K562 (cell line): ENCODE data around the gene RBM18. TPM values are rescaled to one million over a fixed set of nuclear protein-coding genes. Genes with fewer than 3 reads are reported as not detected.
A peak's percentile ranks its signal among the peaks of the same experiment; 100 is the strongest.

ENCODE experiments used
- ATAC-seq: fragments of 200-7000 bp; cut with Tn5 transposase; 3 replicates; pipeline ENCODE4 v1.9.1; 2020; ENCODE audit warnings: moderate library complexity
- BruUV-seq: library from RNA; stranded (reverse); fragments of 400-500 nt; replicated peaks from 2 replicates; lab custom pipeline; 2021; lab: Mats Ljungman, UMichigan
- CTCF ChIA-PET: fragments of 300-600 bp; formaldehyde crosslinking; extraction: SDS; loops from one replicate; lab custom pipeline; 2021; ENCODE audit warnings: low intra/inter-chr PET ratio; lab: Yijun Ruan, JAX
- POLR2A ChIA-PET: fragments of 300-600, 350-650 bp; sonication (Branson Sonifier 250); formaldehyde crosslinking; extraction: SDS; loops from one replicate; lab custom pipeline; 2021; ENCODE audit warnings: antibody characterized with exemption, inconsistent platforms; lab: Yijun Ruan, JAX
- DNase-seq, 4 experiments: peaks; one replicate each; pipeline versions ENCODE4 v3.0.0 to v3.0.0-alpha.2; 2011 to 2018; ENCODE audit warnings: low spot score in 3 of 4, mixed read lengths in 3 of 4; ENCODE audit errors: extremely low read depth in 1 of 4
- FAIRE-seq: peaks from 2 replicates; lab custom pipeline; 2011; peaks lifted over from hg19 to GRCh38; lab: Jason Lieb, UNC
- H2AFZ ChIP-seq: 2 replicates; pipeline ENCODE4 v1.6.0; 2011; ENCODE audit warnings: low read depth, low read length, control low read depth, inconsistent platforms
- H3K27ac ChIP-seq: fragments of 200-600 bp; 3 replicates; pipeline ENCODE4 v1.8.0; 2011; ENCODE audit warnings: low read depth, mild to moderate bottlenecking, control low read depth, inconsistent platforms, low read length, moderate library complexity, mixed read lengths; ENCODE audit errors: extremely low read depth
- H3K27me3 ChIP-seq, 2 experiments: fragments of 300-600 bp in 1 of 2; 2 replicates in 1 of 2; 3 replicates in 1 of 2; pipeline versions ENCODE4 v1.6.0 to v1.8.0; 2011; ENCODE audit warnings: inconsistent platforms in 2 of 2, low read length in 2 of 2, mild to moderate bottlenecking in 1 of 2, mixed read lengths in 1 of 2, moderate library complexity in 1 of 2; ENCODE audit not compliant: control insufficient read depth in 2 of 2, insufficient read depth in 2 of 2
- H3K36me3 ChIP-seq: fragments of 300-600 bp; 3 replicates; pipeline ENCODE4 v1.8.0; 2011; ENCODE audit warnings: mild to moderate bottlenecking, low read length, inconsistent platforms; ENCODE audit not compliant: control insufficient read depth, insufficient read depth
- H3K4me1 ChIP-seq, 2 experiments: fragments of 200-600 bp in 1 of 2; replicated peaks in 1 of 2; 2 replicates in 1 of 2; 3 replicates in 1 of 2; pipeline versions ENCODE4 v1.5.1 to v1.8.0; 2011; ENCODE audit warnings: inconsistent platforms in 2 of 2, low read length in 2 of 2, mild to moderate bottlenecking in 1 of 2, mixed read lengths in 1 of 2, moderate library complexity in 1 of 2; ENCODE audit not compliant: control insufficient read depth in 2 of 2, insufficient read depth in 2 of 2
- H3K4me2 ChIP-seq: 2 replicates; pipeline ENCODE4 v1.6.1; 2011; ENCODE audit warnings: low read length, control low read depth, inconsistent platforms, mixed read lengths; ENCODE audit not compliant: insufficient read depth
- H3K4me3 ChIP-seq: fragments of 200-600 bp; sonication (generic), shearing (Covaris generic); 2 replicates; pipeline ENCODE4 v1.5.1; 2016; ENCODE audit warnings: control low read depth, inconsistent platforms
- H3K79me2 ChIP-seq: fragments of 200-600 bp; 3 replicates; pipeline ENCODE4 v1.8.0; 2011; ENCODE audit warnings: low read length, inconsistent platforms; ENCODE audit not compliant: control insufficient read depth, insufficient read depth
- H3K9ac ChIP-seq, 2 experiments: 2 replicates each; pipeline versions ENCODE4 v1.6.0 to v1.6.1; 2011; ENCODE audit warnings: low read depth in 2 of 2, low read length in 2 of 2, control low read depth in 1 of 2, inconsistent platforms in 1 of 2, mild to moderate bottlenecking in 1 of 2, mixed read lengths in 1 of 2; ENCODE audit not compliant: insufficient read depth in 1 of 2
- H3K9me1 ChIP-seq: one replicate; pipeline ENCODE4 v1.6.0; 2011; ENCODE audit warnings: inconsistent platforms, mild to moderate bottlenecking, low read length, moderate library complexity; ENCODE audit not compliant: control insufficient read depth, insufficient read depth
- H3K9me3 ChIP-seq: replicated peaks from 2 replicates; pipeline ENCODE4 v1.5.1; 2011; ENCODE audit warnings: low read depth, low read length, inconsistent platforms; ENCODE audit not compliant: control insufficient read depth, insufficient read depth
- H4K20me1 ChIP-seq: replicated peaks from 2 replicates; pipeline ENCODE4 v1.6.1; 2011; ENCODE audit warnings: low read length, inconsistent platforms, mixed read lengths; ENCODE audit not compliant: control insufficient read depth, insufficient read depth
- ASH1L ChIP-seq: fragments of 450-650 bp; IDR thresholded peaks from 2 replicates; pipeline ENCODE4 v1.6.1; 2018; ENCODE audit warnings: borderline replicate concordance, mild to moderate bottlenecking, low read depth; ENCODE audit not compliant: partially characterized antibody
- FOXO4 ChIP-seq: fragments of 450-650 bp; formaldehyde crosslinking; IDR thresholded peaks from 2 replicates; pipeline ENCODE4 v1.4.0; 2020; ENCODE audit warnings: mild to moderate bottlenecking, moderate library complexity
- HNRNPL ChIP-seq: fragments of 200-400 bp; formaldehyde crosslinking; IDR thresholded peaks from 2 replicates; pipeline ENCODE4 v1.6.1; 2017; ENCODE audit warnings: low read depth, mild to moderate bottlenecking, low read length
- HOXB6 ChIP-seq: fragments of 250-450 bp; sonication (Bioruptor Pico); IDR thresholded peaks from 2 replicates; pipeline ENCODE4 v1.5.1; 2022; ENCODE audit warnings: mild to moderate bottlenecking, borderline replicate concordance
- KAT2B ChIP-seq: IDR thresholded peaks from one replicate; pipeline ENCODE4 v1.6.1; 2012; ENCODE audit warnings: low read depth, mild to moderate bottlenecking, control low read depth, inconsistent platforms, low read length, moderate library complexity
- MEIS2 ChIP-seq: fragments of 450-650 bp; IDR thresholded peaks from 2 replicates; pipeline ENCODE4 v1.6.1; 2014; ENCODE audit warnings: mild to moderate bottlenecking; ENCODE audit not compliant: partially characterized antibody
- NEUROD1 ChIP-seq: fragments of 150-350 bp; IDR thresholded peaks from 2 replicates; pipeline ENCODE4 v1.6.1; 2014; ENCODE audit warnings: borderline replicate concordance, low read length, low read depth; ENCODE audit not compliant: partially characterized antibody
- NFE2L1 ChIP-seq: fragments of 450-650 bp; IDR thresholded peaks from 2 replicates; pipeline ENCODE4 v1.6.1; 2016; ENCODE audit warnings: missing genetic modification characterization, low read depth, mild to moderate bottlenecking, missing compliant biosample characterization, moderate library complexity, borderline replicate concordance
- RBFOX2 ChIP-seq: fragments of 200-400 bp; formaldehyde crosslinking; IDR thresholded peaks from 2 replicates; pipeline ENCODE4 v1.6.1; 2017; ENCODE audit warnings: low read depth, mild to moderate bottlenecking, low read length, moderate library complexity
- SMAD1 ChIP-seq: fragments of 150-350 bp; IDR thresholded peaks from 2 replicates; pipeline ENCODE4 v1.6.1; 2014; ENCODE audit warnings: low read length, low read depth; ENCODE audit not compliant: partially characterized antibody
- SRSF1 ChIP-seq: fragments of 200-400 bp; formaldehyde crosslinking; IDR thresholded peaks from 2 replicates; pipeline ENCODE4 v1.6.1; 2017; ENCODE audit warnings: mild to moderate bottlenecking, low read depth, low read length, moderate library complexity
- ZBTB26 ChIP-seq: fragments of 450-650 bp; formaldehyde crosslinking; IDR thresholded peaks from 2 replicates; pipeline ENCODE4 v1.4.0; 2022; ENCODE audit warnings: missing genetic modification characterization
- ZNF316 ChIP-seq: fragments of 450-650 bp; IDR thresholded peaks from 2 replicates; pipeline ENCODE4 v1.6.1; 2016
- WGBS: fragments of 100-300 bp; shearing (Covaris generic); methylation state at CpG from one replicate; pipeline ENCODE4 v1.1.6; 2016; ENCODE audit warnings: low coverage, mixed read lengths; ENCODE audit not compliant: insufficient coverage; ENCODE audit errors: missing lambda C conversion rate; 5-methylcytosine and 5-hydroxymethylcytosine counted together
- in situ Hi-C: fragments of 300-500 bp; cut with MboI; formaldehyde crosslinking; loops from 4 replicates; pipeline ENCODE4 v1.15.0; 2018; ENCODE audit warnings: inconsistent platforms, mixed read lengths
- intact Hi-C: fragments of 100-400 bp; cut with micrococcal nuclease; formaldehyde crosslinking; loops from 2 replicates; pipeline ENCODE4 v1.14.2; 2022
- polyA plus RNA-seq, 8 experiments: library from polyadenylated mRNA; depleted of rRNA in 4 of 8; stranded (reverse) in 5 of 8; unstranded in 3 of 8; fragments of >200 nt; fragmentation: Nextera tagmentation in 2 of 8; fragmentation: Illumina TruSeq in 1 of 8; extraction: Ambion mirVana in 2 of 8; extraction: Trizol in 1 of 8; gene quantifications; 2 replicates each; pipeline versions ENCODE4 v1.2.1 to v1.2.3, GENCODE V29; 2011 to 2014; ENCODE audit warnings: inconsistent platforms in 1 of 8, missing spikeins in 1 of 8
- total RNA-seq, 7 experiments: library from RNA; depleted of rRNA in 6 of 7; stranded (reverse); fragments of >200 nt in 6 of 7; fragmentation: Illumina TruSeq in 2 of 7; extraction: Trizol in 2 of 7; gene quantifications; 2 replicates each; pipeline versions ENCODE4 v1.2.1 to v1.2.3, GENCODE V29; 2011 to 2021; ENCODE audit warnings: low replicate concordance in 1 of 7

RBM18 gene
- total and polyA plus RNA-seq, 9 of the 15 experiments (the other 6 are each of a cell fraction or from before 2014, with no cell fraction given) = 7.9 to 86.3 (median 34.0) TPM

GRCh38 chr9:122209451-122209850 is 55.2 kb downstream of the RBM18 start:
- intact Hi-C loops = no loop called here
- FAIRE-seq (no peak), DNase-seq (no peak), ATAC-seq (no peak)
- Histone ChIP-seq H3K4me3 (no peak overlapping the region), H3K9me3 (no peaks in the 10 kb centered on the region), H3K4me2 (no peak overlapping the region), H3K36me3 (peaks cover 39% of the 10 kb centered on the region; the same call in 2 of the 3 replicates), H3K27ac (no peak overlapping the region), H3K9me1 (no peaks in the 10 kb centered on the region), H3K27me3 (no peaks in the 10 kb centered on the region), H3K4me1 (peaks cover 16 to 20% of the 10 kb centered on the region in 2 experiments; a peak in 4 of 5 replicates), H2AFZ (no peak overlapping the region), H3K79me2 (peaks cover 27% of the 10 kb centered on the region), H4K20me1 (no peaks in the 10 kb centered on the region), H3K9ac (no peak overlapping the region)
- in situ Hi-C loops = no loop called here
- CTCF ChIA-PET = no interaction called here
- 94% methylated on average over 12 of the region's 12 CpGs for WGBS
- POLR2A ChIA-PET = interaction anchor here (1.2 kb wide), 1 partner anchor 55 kb away, joined by 4 read pairs; the partner anchor contains the start of genes MRRF and RBM18
- TF ChIP-seq ZBTB26 (CRISPR knock-in tag) (no peak), NFE2L1 (no peak), RBFOX2 (0 out of 2 replicates have a peak, but pooled peaks have one; percentile 26), ZNF316 (no peak)
- no TSS peak for BruUV-seq

- H3K27ac ChIP-seq = no peak overlapping the region
- CTCF ChIA-PET = no interaction called here
- H3K36me3 ChIP-seq = peaks cover 56% of the 10 kb centered on the region; the same call in 2 of the 3 replicates
- DNase-seq (no peak), ATAC-seq (no peak), FAIRE-seq (no peak)
- H3K9me3 ChIP-seq = no peaks in the 10 kb centered on the region
- POLR2A ChIA-PET = interaction anchor here (0.8 to 1.2 kb wide), 2 partner anchors 9 to 58 kb away, joined by 3 to 5 read pairs; partner anchors contain the start of genes MRRF and RBM18
- H2AFZ ChIP-seq = no peak overlapping the region
- 95% methylated on average over 9 of the region's 9 CpGs for WGBS
- H3K27me3 ChIP-seq = no peaks in the 10 kb centered on the region
- intact Hi-C loops (no loop called here), in situ Hi-C loops (no loop called here)
- no TSS peak for BruUV-seq
- 0 out of 2 replicates have a peak, but pooled peaks cover 4% of the 10 kb centered on the region for H4K20me1 ChIP-seq
- no peaks in the 10 kb centered on the region for H3K9me1 ChIP-seq
- H3K79me2 ChIP-seq = peaks cover 11% of the 10 kb centered on the region
- no peak overlapping the region for H3K4me3 ChIP-seq
- H3K4me2 ChIP-seq = no peak overlapping the region
- no peak overlapping the region; a peak in 1 of 4 replicates for H3K9ac ChIP-seq
- peaks cover under 1 to 4% of the 10 kb centered on the region in 2 experiments; a peak in 3 of 5 replicates for H3K4me1 ChIP-seq
- TF ChIP-seq KAT2B = no peak
- TF ChIP-seq FOXO4 (CRISPR knock-in tag) = no peak
- TF ChIP-seq SRSF1 = no peak
- TF ChIP-seq HNRNPL = no peak
- no peak for TF ChIP-seq HOXB6 (CRISPR knock-in tag)
- no peak for TF ChIP-seq SMAD1
- no peak for TF ChIP-seq NEUROD1
- TF ChIP-seq ASH1L = no peak
- TF ChIP-seq MEIS2 = no peak
These were observed 57.5 kb downstream of the RBM18 start for GRCh38 chr9:122207096-122207495.
